Measurements from ENCODE around the gene STRADA. TPM values are rescaled to one million over a fixed set of nuclear protein-coding genes. Genes with fewer than 3 reads are reported as not detected.

Gene STRADA
- total RNA-seq, 2 experiments from 2014 or later = 53.1 to 59.4 TPM

DNA sequence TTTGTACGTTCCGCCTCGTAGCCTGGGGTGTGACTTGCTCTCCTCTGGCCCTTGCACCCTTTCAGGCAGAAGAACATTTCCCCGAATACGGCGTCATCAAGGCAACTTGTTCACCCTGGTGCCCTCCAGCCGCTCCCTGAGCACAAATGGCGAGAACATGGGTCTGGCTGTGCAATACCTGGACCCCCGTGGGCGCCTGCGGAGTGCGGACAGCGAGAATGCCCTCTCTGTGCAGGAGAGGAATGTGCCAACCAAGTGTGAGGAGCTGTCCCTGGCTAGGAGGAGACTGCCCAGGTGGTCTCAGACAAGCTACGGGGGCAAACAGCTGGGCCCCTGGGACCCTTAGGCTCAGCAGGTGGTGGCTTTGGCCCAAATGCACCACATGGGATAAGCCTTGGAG, 52.1 kb downstream of the STRADA start:
- Mint-ChIP-seq H3K4me1 (peaks cover 1% of the 10 kb centered on the region), H3K36me3 (ENCODE audit: low read depth) (peaks cover 43% of the 10 kb centered on the region), H3K27me3 (no peaks in the 10 kb centered on the region), H3K27ac (no peak overlapping the region), H3K4me3 (no peak overlapping the region), H3K9me3 (no peaks in the 10 kb centered on the region)
- POLR2A ChIA-PET = interaction anchor here (1.7 to 5.3 kb wide), 3 partner anchors 7 to 84 kb away, joined by 4 to 25 read pairs (median 5); partner anchors contain the start of gene CCDC47
- DNase-seq = no peak
- CTCF ChIA-PET = no interaction called here

DNA sequence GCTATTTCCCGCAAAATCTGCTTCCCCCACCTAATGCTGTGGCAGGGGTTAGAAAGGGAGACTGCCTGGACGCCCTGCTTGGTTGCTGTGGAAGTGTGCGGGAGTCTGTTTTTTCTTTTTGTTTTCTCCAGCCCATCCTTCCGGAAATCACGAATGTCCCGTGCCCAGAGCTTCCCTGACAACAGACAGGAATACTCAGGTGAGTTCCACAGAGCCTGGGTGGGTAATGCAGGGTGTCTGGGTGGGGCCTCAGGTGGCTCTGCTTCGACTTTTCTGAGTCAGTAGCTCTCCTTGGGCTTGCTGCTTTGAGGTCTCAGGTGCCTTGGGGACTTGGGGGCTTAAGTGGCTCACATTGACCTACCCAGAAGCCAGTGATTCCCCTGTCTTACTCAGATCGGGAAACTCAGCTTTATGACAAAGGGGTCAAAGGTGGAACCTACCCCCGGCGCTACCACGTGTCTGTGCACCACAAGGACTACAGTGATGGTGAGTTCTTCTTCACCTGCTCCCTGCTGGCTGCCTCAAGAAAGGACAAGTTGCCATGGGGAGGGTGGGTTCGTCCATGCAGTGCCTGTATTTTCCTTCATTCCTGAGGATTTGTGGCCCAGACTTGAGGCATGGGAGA, 53.1 kb downstream of the STRADA start:
- H3K27ac Mint-ChIP-seq = no peak overlapping the region
- CTCF ChIA-PET = no interaction called here
- H3K27me3 Mint-ChIP-seq = no peaks in the 10 kb centered on the region
- H3K36me3 Mint-ChIP-seq (ENCODE audit: low read depth) = peaks cover 43% of the 10 kb centered on the region
- peaks cover 1% of the 10 kb centered on the region for H3K4me1 Mint-ChIP-seq
- DNase-seq = no peak
- no peak overlapping the region for H3K4me3 Mint-ChIP-seq
- H3K9me3 Mint-ChIP-seq = no peaks in the 10 kb centered on the region
- POLR2A ChIA-PET = interaction anchor here (1.2 to 5.3 kb wide), 2 partner anchors 8 to 21 kb away, joined by 3 to 25 read pairs; no protein-coding TSS in a partner anchor

DNA sequence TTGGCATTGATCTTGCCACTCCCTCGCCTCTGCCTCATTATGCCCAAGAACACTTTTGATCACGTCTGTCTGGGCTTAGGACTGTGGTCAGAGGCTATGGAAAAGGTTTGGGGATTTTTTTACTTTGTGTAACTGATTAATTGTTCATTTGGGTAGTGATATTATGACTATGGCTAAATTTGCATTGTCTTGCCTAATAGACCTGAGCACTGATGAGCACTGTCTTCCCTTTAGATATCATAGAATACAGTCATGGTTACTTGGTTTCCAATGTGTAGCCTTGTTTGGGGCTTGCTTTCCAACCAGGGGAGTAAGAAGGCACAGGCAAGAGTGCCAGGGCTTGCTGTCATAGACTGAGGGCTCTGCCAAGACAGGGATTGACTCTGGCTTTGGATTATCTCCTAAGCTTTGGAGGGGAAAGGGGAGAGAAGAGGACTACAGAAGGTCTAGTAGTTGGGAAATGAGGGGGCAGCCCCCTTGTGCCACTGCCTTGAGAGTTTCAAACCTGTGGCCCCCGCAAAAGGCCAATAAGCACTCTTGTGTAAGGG, 55.4 kb downstream of the STRADA start:
- H3K4me1 Mint-ChIP-seq = peaks cover 1% of the 10 kb centered on the region
- no peak overlapping the region for H3K4me3 Mint-ChIP-seq
- ChIA-PET POLR2A (interaction anchor here (5.3 kb wide), 1 partner anchor 10 kb away, joined by 25 read pairs; no protein-coding TSS in a partner anchor), CTCF (interaction anchor here (0.6 to 2.1 kb wide), 2 partner anchors 9 to 24 kb away, joined by 5 read pairs; no protein-coding TSS in a partner anchor)
- DNase-seq = no peak
- no peaks in the 10 kb centered on the region for H3K27me3 Mint-ChIP-seq
- no peaks in the 10 kb centered on the region for H3K9me3 Mint-ChIP-seq
- H3K27ac Mint-ChIP-seq = no peak overlapping the region
- H3K36me3 Mint-ChIP-seq (ENCODE audit: low read depth) = peaks cover 46% of the 10 kb centered on the region

DNA sequence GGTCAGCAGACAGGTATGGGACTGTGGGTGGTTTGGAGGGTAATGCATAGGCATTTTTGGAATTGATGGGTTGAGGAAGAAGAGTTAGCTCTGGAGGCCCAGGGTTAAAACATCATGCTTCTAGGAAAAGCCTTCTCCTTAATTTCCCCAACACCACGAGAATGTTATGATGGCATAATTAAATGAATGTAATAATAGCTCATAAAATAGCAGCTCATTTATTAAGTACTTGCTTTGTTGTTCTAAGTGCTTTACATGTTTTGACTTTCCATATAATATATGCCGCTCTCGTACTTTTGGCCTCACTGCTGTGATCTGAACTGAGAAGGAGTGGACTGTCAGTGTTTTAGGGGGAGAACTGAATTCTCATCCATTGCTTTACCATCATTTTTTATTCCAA, 56.0 kb downstream of the STRADA start:
- H3K4me3 Mint-ChIP-seq = no peak overlapping the region
- no peak for DNase-seq
- H3K27me3 Mint-ChIP-seq = no peaks in the 10 kb centered on the region
- ChIA-PET POLR2A (interaction anchor here (5.3 kb wide), 1 partner anchor 11 kb away, joined by 25 read pairs; no protein-coding TSS in a partner anchor), CTCF (interaction anchor here (2.1 kb wide), 1 partner anchor 25 kb away, joined by 5 read pairs; no protein-coding TSS in a partner anchor)
- H3K4me1 Mint-ChIP-seq = peaks cover 1% of the 10 kb centered on the region
- H3K36me3 Mint-ChIP-seq (ENCODE audit: low read depth) = peaks cover 40% of the 10 kb centered on the region
- no peaks in the 10 kb centered on the region for H3K9me3 Mint-ChIP-seq
- no peak overlapping the region for H3K27ac Mint-ChIP-seq

DNA sequence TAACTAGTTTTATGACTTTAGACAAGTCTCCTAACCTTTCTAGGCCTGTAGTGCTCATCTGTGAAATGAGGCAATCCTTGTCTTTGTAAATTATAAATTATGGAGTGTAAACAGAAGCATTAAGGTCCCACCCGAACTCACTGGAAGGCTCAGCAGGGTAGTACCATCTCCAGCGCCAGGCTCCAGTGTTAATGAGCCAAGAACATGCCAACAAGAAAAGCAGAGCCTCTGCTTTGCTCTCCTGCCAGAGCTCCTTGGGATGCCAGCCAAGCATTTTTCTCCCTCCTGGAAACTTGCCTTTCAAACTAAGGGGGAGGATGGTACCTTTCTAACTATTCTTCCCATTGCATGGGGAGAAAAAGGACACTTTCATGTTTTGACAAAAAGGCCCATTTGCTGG, 56.6 kb downstream of the STRADA start:
- POLR2A ChIA-PET = interaction anchor here (5.3 kb wide), 1 partner anchor 11 kb away, joined by 25 read pairs; no protein-coding TSS in a partner anchor
- H3K4me3 Mint-ChIP-seq = no peak overlapping the region
- no peaks in the 10 kb centered on the region for H3K9me3 Mint-ChIP-seq
- DNase-seq = no peak
- peaks cover 37% of the 10 kb centered on the region for H3K36me3 Mint-ChIP-seq (ENCODE audit: low read depth)
- no peak overlapping the region for H3K27ac Mint-ChIP-seq
- CTCF ChIA-PET = interaction anchor here (2.1 to 2.2 kb wide), 2 partner anchors 13 to 25 kb away, joined by 5 read pairs; no protein-coding TSS in a partner anchor
- H3K4me1 Mint-ChIP-seq = peaks cover 1% of the 10 kb centered on the region
- H3K27me3 Mint-ChIP-seq = no peaks in the 10 kb centered on the region

DNA sequence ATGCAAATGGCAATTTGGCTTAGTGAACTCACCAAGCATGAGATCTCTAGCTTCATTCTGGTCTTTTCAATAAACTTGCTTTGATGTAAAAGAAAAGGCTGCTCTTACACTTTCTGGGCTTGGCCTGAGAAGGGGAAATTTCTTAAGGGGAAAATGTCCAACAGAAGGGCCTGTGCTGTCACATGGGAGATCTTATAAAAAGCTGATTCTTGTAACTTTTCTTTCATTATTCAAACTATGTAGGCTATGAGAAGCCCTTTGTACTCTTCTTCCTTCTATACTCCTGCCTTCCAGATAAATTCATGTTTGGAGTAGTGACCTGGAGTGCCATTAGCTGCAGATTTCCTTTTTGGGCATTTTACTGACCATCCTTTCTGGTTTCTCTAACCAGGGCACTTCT, 58.6 kb downstream of the STRADA start:
- no peaks in the 10 kb centered on the region for H3K27me3 Mint-ChIP-seq
- DNase-seq = no peak
- H3K27ac Mint-ChIP-seq = no peak overlapping the region
- H3K4me1 Mint-ChIP-seq = peaks cover under 1% of the 10 kb centered on the region
- CTCF ChIA-PET = interaction anchor here (2.2 kb wide), 1 partner anchor 15 kb away, joined by 5 read pairs; no protein-coding TSS in a partner anchor
- POLR2A ChIA-PET = interaction anchor here (0.9 to 2.1 kb wide), 4 partner anchors 9 to 18 kb away, joined by 3 to 6 read pairs (median 4); no protein-coding TSS in a partner anchor
- H3K9me3 Mint-ChIP-seq = no peaks in the 10 kb centered on the region
- peaks cover 35% of the 10 kb centered on the region for H3K36me3 Mint-ChIP-seq (ENCODE audit: low read depth)
- no peak overlapping the region for H3K4me3 Mint-ChIP-seq

DNA sequence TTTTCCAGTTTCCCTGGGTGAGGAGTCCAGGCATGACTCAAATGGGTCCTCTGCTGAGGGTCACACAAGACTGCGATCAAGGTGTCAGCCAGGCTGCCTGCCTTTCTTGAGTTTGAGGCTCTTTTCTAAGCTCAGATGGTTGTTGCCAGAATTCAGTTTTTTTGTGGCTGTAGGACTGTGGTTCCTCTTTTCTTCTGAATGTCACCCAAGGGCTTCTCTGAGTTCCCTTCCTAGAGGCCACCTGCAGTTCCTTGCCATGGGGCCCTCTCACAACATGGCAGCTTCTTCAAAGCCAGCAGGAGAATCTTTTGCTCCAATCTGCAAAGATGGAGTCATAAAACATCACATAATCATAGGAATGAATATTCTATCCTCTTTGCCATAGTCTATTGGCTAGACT, 59.2 kb downstream of the STRADA start:
- H3K4me1 Mint-ChIP-seq = no peaks in the 10 kb centered on the region
- no peak overlapping the region for H3K4me3 Mint-ChIP-seq
- H3K27ac Mint-ChIP-seq = no peak overlapping the region
- POLR2A ChIA-PET = interaction anchor here (0.9 to 2.1 kb wide), 3 partner anchors 10 to 19 kb away, joined by 3 to 5 read pairs (median 4); no protein-coding TSS in a partner anchor
- peaks cover 35% of the 10 kb centered on the region for H3K36me3 Mint-ChIP-seq (ENCODE audit: low read depth)
- no peak for DNase-seq
- no peaks in the 10 kb centered on the region for H3K9me3 Mint-ChIP-seq
- no peaks in the 10 kb centered on the region for H3K27me3 Mint-ChIP-seq
- CTCF ChIA-PET = no interaction called here

DNA sequence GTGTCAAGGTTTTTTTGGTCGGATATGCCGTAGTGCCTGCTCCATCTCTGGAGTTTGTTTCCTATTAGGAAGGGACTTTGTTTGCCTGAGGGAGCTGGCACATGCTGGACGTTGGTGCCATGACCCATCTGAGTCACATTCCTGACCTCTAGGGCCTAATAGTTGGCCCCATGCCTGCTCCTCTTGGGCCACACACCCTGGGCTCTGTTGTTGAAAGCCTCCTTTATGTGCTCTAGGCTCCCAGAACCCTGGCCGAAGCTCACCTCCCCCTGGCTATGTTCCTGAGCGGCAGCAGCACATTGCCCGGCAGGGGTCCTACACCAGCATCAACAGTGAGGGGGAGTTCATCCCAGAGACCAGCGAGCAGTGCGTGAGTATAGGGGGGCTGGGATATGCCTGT, 60.1 kb downstream of the STRADA start:
- Mint-ChIP-seq H3K4me1 (no peaks in the 10 kb centered on the region), H3K4me3 (no peak overlapping the region), H3K27ac (no peak overlapping the region), H3K27me3 (no peaks in the 10 kb centered on the region), H3K9me3 (no peaks in the 10 kb centered on the region), H3K36me3 (ENCODE audit: low read depth) (peaks cover 35% of the 10 kb centered on the region)
- ChIA-PET CTCF (interaction anchor here (0.8 to 1.2 kb wide), 2 partner anchors 17 to 256 kb away, joined by 3 read pairs; no protein-coding TSS in a partner anchor), POLR2A (interaction anchor here (1.0 kb wide), 1 partner anchor 15 kb away, joined by 3 read pairs; no protein-coding TSS in a partner anchor)
- no peak for DNase-seq

DNA sequence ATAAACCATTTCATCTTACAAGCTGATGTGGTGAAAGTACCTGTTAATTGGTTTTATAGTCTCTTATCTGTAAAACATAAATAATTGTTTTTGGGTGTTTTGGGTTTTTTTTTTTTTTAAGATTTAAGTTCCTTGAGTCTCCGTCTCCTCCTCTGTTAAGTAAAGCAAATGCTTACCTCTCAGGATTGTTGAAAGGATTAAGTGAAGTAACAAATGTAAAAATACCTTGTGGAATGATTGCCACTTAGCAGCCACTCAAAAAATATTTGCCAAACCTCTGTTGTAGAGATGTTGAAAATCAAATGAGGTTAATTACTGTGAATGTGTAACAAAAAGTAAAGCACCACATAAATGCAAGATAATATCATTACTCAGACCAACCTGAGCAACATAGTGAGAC, 60.9 kb downstream of the STRADA start:
- Mint-ChIP-seq H3K27me3 (no peaks in the 10 kb centered on the region), H3K27ac (no peak overlapping the region), H3K4me3 (no peak overlapping the region), H3K36me3 (ENCODE audit: low read depth) (peaks cover 33% of the 10 kb centered on the region), H3K4me1 (no peaks in the 10 kb centered on the region), H3K9me3 (no peaks in the 10 kb centered on the region)
- no peak for DNase-seq
- ChIA-PET CTCF (interaction anchor here (0.8 kb wide), 1 partner anchor 255 kb away, joined by 3 read pairs; no protein-coding TSS in a partner anchor), POLR2A (interaction anchor here (0.9 kb wide), 1 partner anchor 22 kb away, joined by 3 read pairs; no protein-coding TSS in a partner anchor)

DNA sequence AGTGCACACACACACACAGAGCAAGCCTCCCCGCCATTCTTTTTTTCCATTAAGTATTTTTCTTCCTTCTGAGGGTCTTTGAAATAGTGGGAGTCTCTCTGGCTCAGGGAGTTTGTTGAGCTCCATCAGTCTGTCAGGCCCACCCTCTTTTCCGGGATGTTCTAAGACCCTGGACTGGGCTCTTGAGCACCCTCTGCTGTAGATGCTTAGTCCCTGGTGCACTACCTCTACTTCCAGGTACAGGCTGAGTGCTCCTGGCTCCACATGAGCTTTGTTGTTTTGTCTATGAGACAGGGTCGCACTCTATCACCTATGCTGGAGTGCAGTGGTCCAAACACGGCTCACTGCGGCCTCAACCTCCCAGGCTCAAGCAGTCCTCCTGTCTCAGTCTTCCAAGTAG, 62.4 kb downstream of the STRADA start:
- Mint-ChIP-seq H3K4me1 (peaks cover 1% of the 10 kb centered on the region), H3K27ac (no peak overlapping the region), H3K36me3 (ENCODE audit: low read depth) (peaks cover 24% of the 10 kb centered on the region), H3K4me3 (no peak overlapping the region), H3K9me3 (no peaks in the 10 kb centered on the region), H3K27me3 (no peaks in the 10 kb centered on the region)
- POLR2A ChIA-PET = no interaction called here
- no peak for DNase-seq
- CTCF ChIA-PET = no interaction called here

DNA sequence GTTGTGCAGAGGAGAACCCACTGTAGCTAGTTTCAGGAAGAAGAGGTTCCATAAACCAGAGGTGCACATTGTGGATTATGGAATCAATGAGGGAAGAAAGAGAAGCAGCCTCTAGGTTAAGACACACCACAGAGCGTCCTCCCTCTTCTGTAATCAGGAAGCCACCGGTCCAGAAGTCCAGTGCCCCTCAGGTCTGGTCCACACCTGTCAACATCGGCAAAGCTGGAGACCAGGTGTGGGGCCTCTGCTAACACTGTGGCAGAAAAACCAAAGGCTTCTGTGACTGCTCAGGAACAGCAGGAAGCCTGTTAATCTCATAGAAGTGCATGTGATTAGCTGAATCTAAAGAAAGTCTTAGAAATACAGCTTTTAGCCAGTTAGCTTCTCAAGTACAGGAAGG, 65.0 kb downstream of the STRADA start:
- Mint-ChIP-seq H3K9me3 (no peaks in the 10 kb centered on the region), H3K36me3 (ENCODE audit: low read depth) (peaks cover 16% of the 10 kb centered on the region), H3K4me3 (no peak overlapping the region), H3K27me3 (no peaks in the 10 kb centered on the region), H3K27ac (no peak overlapping the region), H3K4me1 (peaks cover 1% of the 10 kb centered on the region)
- POLR2A ChIA-PET = no interaction called here
- CTCF ChIA-PET = interaction anchor here (0.8 kb wide), 1 partner anchor 70 kb away, joined by 3 read pairs; no protein-coding TSS in a partner anchor
- DNase-seq = no peak

DNA sequence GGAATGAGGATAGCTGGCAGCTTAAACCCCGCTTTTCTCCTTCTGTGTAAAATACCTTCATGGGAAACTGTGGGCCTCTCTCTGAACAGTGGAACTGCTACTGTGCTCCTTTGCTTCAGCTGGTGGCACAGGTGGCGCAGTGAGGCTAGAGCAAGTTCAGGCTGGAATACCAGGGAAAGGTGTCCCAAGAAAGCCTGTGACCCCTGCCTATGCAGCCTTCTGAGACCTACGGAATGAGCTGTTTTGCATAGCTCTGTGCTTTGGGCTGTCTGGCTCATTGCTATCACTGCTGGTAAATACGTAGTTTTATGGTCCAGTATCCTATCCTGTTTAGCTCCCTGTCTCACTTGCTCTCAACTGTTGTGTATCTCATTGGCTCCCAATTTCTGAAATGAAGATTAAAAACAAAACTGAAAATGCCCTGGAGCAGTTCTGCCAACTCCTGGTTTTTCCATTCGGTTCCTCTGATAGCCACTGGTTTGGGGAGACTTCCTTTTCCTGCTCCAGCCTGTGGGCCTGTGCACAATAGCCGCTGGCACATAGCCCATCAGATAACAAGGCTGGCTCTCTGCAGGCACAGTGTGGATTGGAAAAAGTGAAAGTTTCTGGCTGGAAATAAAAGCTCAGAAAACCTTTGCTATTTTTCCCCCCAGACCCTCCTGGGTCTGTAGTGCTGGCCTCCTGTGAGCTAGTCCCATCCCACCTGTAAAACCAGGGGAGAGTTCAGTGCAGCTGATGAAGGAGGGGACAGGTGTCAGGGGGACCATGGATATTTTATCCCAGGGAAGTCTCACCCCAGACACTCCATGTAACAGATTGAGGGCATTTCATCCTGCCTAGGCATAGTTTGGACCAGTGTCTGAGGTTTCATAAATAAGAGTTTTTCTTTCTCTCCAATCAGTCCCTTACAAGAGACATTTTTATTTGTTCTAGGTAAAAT, 65.7 kb downstream of the STRADA start:
- POLR2A ChIA-PET = interaction anchor here (1.2 kb wide), 1 partner anchor 125 kb away, joined by 3 read pairs; no protein-coding TSS in a partner anchor
- DNase-seq = no peak
- peaks cover 1% of the 10 kb centered on the region for H3K4me1 Mint-ChIP-seq
- peaks cover 14% of the 10 kb centered on the region for H3K36me3 Mint-ChIP-seq (ENCODE audit: low read depth)
- no peak overlapping the region for H3K27ac Mint-ChIP-seq
- H3K27me3 Mint-ChIP-seq = no peaks in the 10 kb centered on the region
- CTCF ChIA-PET = interaction anchor here (0.8 kb wide), 1 partner anchor 71 kb away, joined by 3 read pairs; no protein-coding TSS in a partner anchor
- no peak overlapping the region for H3K4me3 Mint-ChIP-seq
- no peaks in the 10 kb centered on the region for H3K9me3 Mint-ChIP-seq
